A549 (cell line): ENCODE measurements around the gene ACTA2. TPM values are rescaled to one million over a fixed set of nuclear protein-coding genes. Genes with fewer than 3 reads are reported as not detected.
A peak's percentile ranks its signal among the peaks of the same experiment; 100 is the strongest.

Experiments
- ATAC-seq, 2 experiments: fragments of 200-7000 bp in 1 of 2; fragments of >200 bp in 1 of 2; cut with Nextera tagmentation in 1 of 2; cut with Tn5 transposase in 1 of 2; 3 replicates each; pipeline versions ENCODE4 v1.8.0 to v1.9.1; 2018 to 2020; ENCODE audit warnings: mild to moderate bottlenecking in 1 of 2, moderate library complexity in 1 of 2
- CTCF ChIA-PET: fragments of 300-600 bp; sonication (Branson Sonifier 250); formaldehyde crosslinking; extraction: SDS; loops from one replicate; lab custom pipeline; 2021; ENCODE audit warnings: antibody characterized with exemption, inconsistent platforms; lab: Yijun Ruan, JAX
- POLR2A ChIA-PET: fragments of 350-600 bp; formaldehyde crosslinking; extraction: SDS; loops from one replicate; lab custom pipeline; 2021; ENCODE audit warnings: antibody characterized with exemption, inconsistent platforms; lab: Yijun Ruan, JAX
- DNase-seq, 2 experiments: peaks; one replicate each; pipeline versions ENCODE4 v3.0.0 to v3.0.0-alpha.2; 2011 to 2016; ENCODE audit warnings: low read depth in 1 of 2, low spot score in 1 of 2
- FAIRE-seq: peaks from 2 replicates; lab custom pipeline; 2011; peaks lifted over from hg19 to GRCh38; lab: Jason Lieb, UNC
- H3K27ac ChIP-seq, 2 experiments: fragments of >200 bp; sonication (Bioruptor Twin); formaldehyde crosslinking; 3 replicates each; pipeline ENCODE4 v1.5.1; 2016 to 2017
- H3K4me1 ChIP-seq: fragments of >200 bp; sonication (Bioruptor Twin); formaldehyde crosslinking; 3 replicates; pipeline ENCODE4 v1.6.1; 2016
- H3K4me2 ChIP-seq: fragments of >200 bp; sonication (Bioruptor Twin); formaldehyde crosslinking; 3 replicates; pipeline ENCODE4 v1.6.1; 2016
- H3K4me3 ChIP-seq: fragments of >200 bp; sonication (Bioruptor Twin); formaldehyde crosslinking; 3 replicates; pipeline ENCODE4 v1.5.1; 2016
- H3K9me3 ChIP-seq: fragments of >200 bp; sonication (Bioruptor Twin); formaldehyde crosslinking; 3 replicates; pipeline ENCODE4 v1.6.1; 2016
- ATOH8 ChIP-seq: fragments of 250-450 bp; sonication (Bioruptor Pico); IDR thresholded peaks from 2 replicates; pipeline ENCODE4 v1.5.0; 2020; ENCODE audit warnings: low read depth, mild to moderate bottlenecking, moderate library complexity
- BCL3 ChIP-seq: fragments of >200 bp; sonication (Bioruptor Twin); formaldehyde crosslinking; IDR thresholded peaks from 3 replicates; pipeline ENCODE4 v1.6.1; 2016
- BHLHE40 ChIP-seq: IDR thresholded peaks from 2 replicates; pipeline ENCODE4 v1.6.1; 2012; ENCODE audit warnings: low read depth, low read length, inconsistent platforms
- E2F6 ChIP-seq: IDR thresholded peaks from 2 replicates; pipeline ENCODE4 v1.6.1; 2012; ENCODE audit warnings: low read depth, borderline replicate concordance
- ELK1 ChIP-seq: fragments of 150-350 bp; IDR thresholded peaks from 2 replicates; pipeline ENCODE4 v1.6.1; 2014; ENCODE audit warnings: low read depth, mild to moderate bottlenecking, low read length
- HDAC2 ChIP-seq: fragments of 200-600 bp; sonication (generic); IDR thresholded peaks from 2 replicates; pipeline ENCODE4 v1.6.1; 2016
- HES2 ChIP-seq: fragments of >200 bp; sonication (Bioruptor Twin); formaldehyde crosslinking; IDR thresholded peaks from 2 replicates; pipeline ENCODE4 v1.6.1; 2016
- HMGXB4 ChIP-seq: fragments of 250-450 bp; sonication (Bioruptor Pico); IDR thresholded peaks from 2 replicates; pipeline ENCODE4 v1.5.0; 2021; ENCODE audit warnings: mild to moderate bottlenecking, moderate library complexity, borderline replicate concordance
- JUN ChIP-seq, 2 experiments: fragments of >200 bp; sonication (Bioruptor Twin); formaldehyde crosslinking; IDR thresholded peaks; 2 replicates in 1 of 2; 3 replicates in 1 of 2; pipeline ENCODE4 v1.6.1; 2016 to 2017
- MAZ ChIP-seq: fragments of 150-350 bp; IDR thresholded peaks from 2 replicates; pipeline ENCODE4 v1.6.1; 2014; ENCODE audit warnings: antibody characterized with exemption, low read depth, low read length, borderline replicate concordance
- PBX3 ChIP-seq: IDR thresholded peaks from 2 replicates; pipeline ENCODE4 v1.6.1; 2012
- PHF8 ChIP-seq: fragments of 200-600 bp; sonication (generic); IDR thresholded peaks from 2 replicates; pipeline ENCODE4 v1.6.1; 2016; ENCODE audit warnings: low read depth, mild to moderate bottlenecking, antibody characterized with exemption, moderate library complexity, borderline replicate concordance
- POLR2A ChIP-seq: IDR thresholded peaks from 2 replicates; pipeline ENCODE4 v1.6.1; 2012; ENCODE audit warnings: mild to moderate bottlenecking, low read length
- RAD21 ChIP-seq, 2 experiments: fragments of >200 bp in 1 of 2; sonication (Bioruptor Twin) in 1 of 2; formaldehyde crosslinking in 1 of 2; IDR thresholded peaks in 1 of 2; conservative IDR thresholded peaks in 1 of 2; 2 replicates in 1 of 2; 3 replicates in 1 of 2; pipeline ENCODE4 v1.6.1; 2012 to 2018; ENCODE audit warnings: inconsistent platforms in 1 of 2
- RARB ChIP-seq: fragments of 250-450 bp; sonication (Bioruptor Pico); IDR thresholded peaks from 2 replicates; pipeline ENCODE4 v1.8.0; 2021; ENCODE audit warnings: mild to moderate bottlenecking, moderate library complexity
- RFX5 ChIP-seq: fragments of 450-650 bp; IDR thresholded peaks from 2 replicates; pipeline ENCODE4 v1.7.1; 2014; ENCODE audit warnings: antibody characterized with exemption, mild to moderate bottlenecking, moderate library complexity
- RNF2 ChIP-seq: fragments of 200-600 bp; sonication (generic); IDR thresholded peaks from 2 replicates; pipeline ENCODE4 v1.6.1; 2016; ENCODE audit warnings: low read depth, mild to moderate bottlenecking, antibody characterized with exemption, moderate library complexity, borderline replicate concordance
- TFCP2L1 ChIP-seq: fragments of 250-450 bp; sonication (Bioruptor Pico); IDR thresholded peaks from 2 replicates; pipeline ENCODE4 v1.5.0; 2021; ENCODE audit warnings: mild to moderate bottlenecking
- ZC3H11A ChIP-seq: fragments of 450-650 bp; IDR thresholded peaks from 2 replicates; pipeline ENCODE4 v1.6.1; 2014; ENCODE audit warnings: antibody characterized with exemption, mild to moderate bottlenecking
- ZSCAN20 ChIP-seq: fragments of 250-450 bp; sonication (Bioruptor Pico); IDR thresholded peaks from 2 replicates; pipeline ENCODE4 v1.8.0; 2022; ENCODE audit warnings: mild to moderate bottlenecking, moderate library complexity
- WGBS: methylation state at CpG from one replicate; pipeline ENCODE4 v1.1.6; 2017; ENCODE audit errors: missing lambda C conversion rate; 5-methylcytosine and 5-hydroxymethylcytosine counted together
- polyA plus RNA-seq, 4 experiments: library from polyadenylated mRNA; depleted of rRNA in 3 of 4; stranded (reverse); fragments of >200 nt; fragmentation: RNase III in 1 of 4; extraction: RNeasy Plus Mini Kit Qiagen cat#74134 plus additional on column Dnase treatment in 1 of 4; gene quantifications; 2 replicates in 3 of 4; 3 replicates in 1 of 4; pipeline ENCODE4 v1.2.3, GENCODE V29; 2011 to 2017

ACTA2 gene
- polyA plus RNA-seq, 2 of the 4 experiments (the other 2 are of a cell fraction), result 15.0 to 25.9 TPM

- 86% methylated on average over 3 of the region's 3 CpGs for WGBS
- no peak for FAIRE-seq
- Histone ChIP-seq H3K9me3 (no peaks in the 10 kb centered on the region), H3K27ac (no peak overlapping the region; a peak in 1 of 6 replicates), H3K4me3 (no peak overlapping the region), H3K4me1 (peaks cover 12% of the 10 kb centered on the region), H3K4me2 (peak overlapping the region; percentile 86)
- TF ChIP-seq E2F6 (no peak), PBX3 (no peak), PHF8 (no peak), MAZ (no peak), ZSCAN20 (CRISPR knock-in tag) (no peak), RAD21 (conservative IDR thresholded peaks at IDR 0.05 in 1 of 2, IDR thresholded peaks at IDR 0.05 in 1 of 2) (no peak), BCL3 (no peak), BHLHE40 (no peak), HMGXB4 (CRISPR knock-in tag) (no peak), TFCP2L1 (CRISPR knock-in tag) (no peak), POLR2A (no peak), RARB (CRISPR knock-in tag) (no peak), HES2 (no peak), ELK1 (no peak), RFX5 (no peak), ATOH8 (CRISPR knock-in tag) (no peak), ZC3H11A (no peak), HDAC2 (no peak), JUN (IDR thresholded peaks at IDR 0.05) (no peak), RNF2 (no peak)
- ChIA-PET POLR2A (no interaction called here), CTCF (interaction anchor here (0.6 to 1.3 kb wide), 3 partner anchors 13 to 1025 kb away, joined by 3 to 4 read pairs (median 3); no protein-coding TSS in a partner anchor)
- ATAC-seq, result no peak
- no peak for DNase-seq
Measured at GRCh38 chr10:88974012-88974411, 21.4 kb upstream of the ACTA2 start.
